ENCODE data around the gene ANKRD13D.

DNA sequence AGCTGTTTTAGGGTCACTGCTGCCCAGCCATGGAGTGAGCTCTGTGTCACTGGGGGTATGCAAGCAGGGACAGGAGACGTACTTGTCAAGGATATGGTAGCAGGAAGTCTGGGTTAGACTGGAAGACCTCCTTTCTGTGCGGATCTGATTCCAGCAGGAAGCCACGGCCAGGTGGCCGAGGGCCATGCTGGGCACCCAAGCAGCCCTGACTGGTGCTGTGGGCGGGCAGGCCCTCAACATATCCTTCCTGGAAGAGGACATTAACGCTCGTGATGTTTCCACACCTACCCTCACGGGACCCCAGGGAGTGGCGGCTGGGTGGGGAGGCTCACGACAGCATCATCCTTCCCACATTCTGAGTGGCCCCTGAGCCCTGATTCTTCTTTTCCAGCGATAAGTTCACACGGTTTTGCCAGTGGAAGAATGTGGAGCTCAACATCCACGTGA lies 8.7 kb upstream of the ANKRD13D start:
- TF ChIP-seq, protein P1, sequence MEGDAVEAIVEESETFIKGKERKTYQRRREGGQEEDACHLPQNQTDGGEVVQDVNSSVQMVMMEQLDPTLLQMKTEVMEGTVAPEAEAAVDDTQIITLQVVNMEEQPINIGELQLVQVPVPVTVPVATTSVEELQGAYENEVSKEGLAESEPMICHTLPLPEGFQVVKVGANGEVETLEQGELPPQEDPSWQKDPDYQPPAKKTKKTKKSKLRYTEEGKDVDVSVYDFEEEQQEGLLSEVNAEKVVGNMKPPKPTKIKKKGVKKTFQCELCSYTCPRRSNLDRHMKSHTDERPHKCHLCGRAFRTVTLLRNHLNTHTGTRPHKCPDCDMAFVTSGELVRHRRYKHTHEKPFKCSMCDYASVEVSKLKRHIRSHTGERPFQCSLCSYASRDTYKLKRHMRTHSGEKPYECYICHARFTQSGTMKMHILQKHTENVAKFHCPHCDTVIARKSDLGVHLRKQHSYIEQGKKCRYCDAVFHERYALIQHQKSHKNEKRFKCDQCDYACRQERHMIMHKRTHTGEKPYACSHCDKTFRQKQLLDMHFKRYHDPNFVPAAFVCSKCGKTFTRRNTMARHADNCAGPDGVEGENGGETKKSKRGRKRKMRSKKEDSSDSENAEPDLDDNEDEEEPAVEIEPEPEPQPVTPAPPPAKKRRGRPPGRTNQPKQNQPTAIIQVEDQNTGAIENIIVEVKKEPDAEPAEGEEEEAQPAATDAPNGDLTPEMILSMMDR (IDR thresholded peaks at IDR 0.05): no peak
- no peak for TF ChIP-seq POLR2A (IDR thresholded peaks at IDR 0.05)

All from tibial nerve (tissue), 3 donors.